Esophagus squamous epithelium (tissue), 5 donors: ENCODE data around the gene UBE2A. TPM values are rescaled to one million over a fixed set of nuclear protein-coding genes. Genes with fewer than 3 reads are reported as not detected.

ENCODE experiments used
- DNase-seq: peaks from one replicate; lab custom pipeline; 2025; lab: John Stamatoyannopoulos, UW
- H3K27ac ChIP-seq, 4 donors: fragments of 200-600 bp; sonication (generic); one replicate each; pipeline ENCODE4 v1.5.1; 2016 to 2019; ENCODE audit warnings: mild to moderate bottlenecking in 1 of 4
- H3K27me3 ChIP-seq, 4 donors: fragments of 200-600 bp; sonication (generic); 1 replicate in 3 of 4; 2 replicates in 1 of 4; pipeline versions ENCODE4 v1.5.1 to v1.6.0; 2017 to 2021; ENCODE audit warnings: antibody characterized with exemption in 1 of 4
- H3K36me3 ChIP-seq, 3 donors: fragments of 200-600 bp; sonication (generic); one replicate each; pipeline ENCODE4 v1.5.1; 2016 to 2019
- H3K4me1 ChIP-seq, 3 donors: fragments of 200-600 bp; sonication (generic); one replicate each; pipeline ENCODE4 v1.5.1; 2017 to 2019
- H3K4me3 ChIP-seq, 4 donors: fragments of 200-600 bp; sonication (generic); 1 replicate in 3 of 4; 2 replicates in 1 of 4; pipeline ENCODE4 v1.5.1; 2016 to 2019; ENCODE audit warnings: mild to moderate bottlenecking in 2 of 4, moderate library complexity in 1 of 4
- H3K9me3 ChIP-seq, 3 donors: fragments of 200-600 bp; sonication (generic); one replicate each; pipeline ENCODE4 v1.5.1; 2016 to 2019
- POLR2A ChIP-seq, 4 donors: fragments of 450-650 bp; IDR thresholded peaks; one replicate each; pipeline ENCODE4 v1.6.1; 2017; ENCODE audit warnings: antibody characterized with exemption in 4 of 4, mild to moderate bottlenecking in 4 of 4, moderate library complexity in 3 of 4
- WGBS, 2 donors: methylation state at CpG; one replicate each; pipeline ENCODE4 v1.1.5; 2018; 5-methylcytosine and 5-hydroxymethylcytosine counted together
- intact Hi-C: fragments of 100-400 bp; cut with DNase I; formaldehyde crosslinking; loops from one replicate; pipeline ENCODE4 v1.15.0; 2022
- total RNA-seq, 4 donors: library from RNA; depleted of rRNA; stranded (reverse); fragments of >200 nt; gene quantifications; one replicate each; pipeline ENCODE4 v1.1.0, GENCODE V29; 2016
- TF ChIP-seq, protein P1 (sequence below), 6 experiments: fragments of 450-650 bp in 4 of 6; fragments of 200-600 bp in 2 of 6; sonication (generic) in 2 of 6; IDR thresholded peaks; one replicate each; pipeline ENCODE4 v1.5.1; 2016 to 2019; ENCODE audit warnings: antibody characterized with exemption in 6 of 6, mild to moderate bottlenecking in 4 of 6, moderate library complexity in 4 of 6
- donor health status: DM: yes; HTN: yes; CAD: no.

Gene UBE2A
- total RNA-seq, 4 donors from 2014 or later: 26.7 to 40.9 (median 38.8) TPM

DNA sequence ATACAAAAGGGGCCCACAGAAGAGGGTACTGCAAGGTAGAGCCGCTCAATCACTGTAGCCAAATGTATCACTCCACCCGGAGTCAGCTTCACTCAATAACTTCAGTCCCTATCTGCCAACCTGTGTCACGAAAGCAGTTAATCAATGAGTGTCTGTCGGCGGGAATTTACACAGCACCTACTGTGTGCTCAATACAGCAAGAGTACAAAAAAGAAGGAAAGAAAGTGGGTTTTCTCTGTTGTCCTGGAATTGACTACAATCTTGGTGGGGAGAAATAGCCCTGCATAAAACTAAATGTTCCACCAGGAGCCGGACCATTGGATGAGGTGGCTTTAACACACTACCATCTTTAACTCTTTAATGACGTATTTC lies 32.6 kb downstream of the UBE2A start:
- Histone ChIP-seq H3K36me3 (no peaks in the 10 kb centered on the region), H3K27me3 (no peaks in the 10 kb centered on the region), H3K4me1 (peaks cover 0 to 23% (median 0%) of the 10 kb centered on the region in 3 donors), H3K9me3 (no peaks in the 10 kb centered on the region), H3K4me3 (peak overlapping the region; percentile 60 to 83 (median 78)), H3K27ac (peak overlapping the region; percentile 82 to 94 (median 92))
- DNase-seq: no peak
- no peak for TF ChIP-seq POLR2A (IDR thresholded peaks at IDR 0.05)
- TF ChIP-seq, protein P1, sequence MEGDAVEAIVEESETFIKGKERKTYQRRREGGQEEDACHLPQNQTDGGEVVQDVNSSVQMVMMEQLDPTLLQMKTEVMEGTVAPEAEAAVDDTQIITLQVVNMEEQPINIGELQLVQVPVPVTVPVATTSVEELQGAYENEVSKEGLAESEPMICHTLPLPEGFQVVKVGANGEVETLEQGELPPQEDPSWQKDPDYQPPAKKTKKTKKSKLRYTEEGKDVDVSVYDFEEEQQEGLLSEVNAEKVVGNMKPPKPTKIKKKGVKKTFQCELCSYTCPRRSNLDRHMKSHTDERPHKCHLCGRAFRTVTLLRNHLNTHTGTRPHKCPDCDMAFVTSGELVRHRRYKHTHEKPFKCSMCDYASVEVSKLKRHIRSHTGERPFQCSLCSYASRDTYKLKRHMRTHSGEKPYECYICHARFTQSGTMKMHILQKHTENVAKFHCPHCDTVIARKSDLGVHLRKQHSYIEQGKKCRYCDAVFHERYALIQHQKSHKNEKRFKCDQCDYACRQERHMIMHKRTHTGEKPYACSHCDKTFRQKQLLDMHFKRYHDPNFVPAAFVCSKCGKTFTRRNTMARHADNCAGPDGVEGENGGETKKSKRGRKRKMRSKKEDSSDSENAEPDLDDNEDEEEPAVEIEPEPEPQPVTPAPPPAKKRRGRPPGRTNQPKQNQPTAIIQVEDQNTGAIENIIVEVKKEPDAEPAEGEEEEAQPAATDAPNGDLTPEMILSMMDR (IDR thresholded peaks at IDR 0.05): no peak
- intact Hi-C loops: no loop called here
- 53 to 69% methylated on average over 3 to 4 of the region's 7 CpGs for WGBS, 2 donors

DNA sequence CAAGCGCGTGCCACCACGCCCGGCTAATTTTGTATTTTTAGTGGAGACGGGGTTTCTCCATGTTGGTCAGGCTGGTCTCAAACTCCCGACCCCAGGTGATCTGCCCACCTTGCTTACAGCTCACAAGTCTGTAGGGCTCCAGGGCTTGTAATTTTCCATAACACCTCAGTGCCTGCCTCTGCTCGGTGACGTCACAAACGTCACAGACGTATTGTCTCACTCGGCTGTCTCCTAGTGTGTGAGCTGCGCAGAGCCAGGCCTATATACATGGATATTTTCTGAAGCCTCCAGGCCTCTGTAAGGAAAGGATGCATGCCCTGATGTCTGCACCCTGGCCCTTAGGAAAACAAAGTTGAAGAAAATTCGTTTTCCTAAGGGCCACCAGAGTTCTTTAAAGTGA lies 40.4 kb downstream of the UBE2A start:
- no peaks in the 10 kb centered on the region for H3K27me3 ChIP-seq
- H3K9me3 ChIP-seq: no peaks in the 10 kb centered on the region
- intact Hi-C loops: no loop called here
- H3K27ac ChIP-seq: no peak overlapping the region
- TF ChIP-seq POLR2A (IDR thresholded peaks at IDR 0.05): no peak
- TF ChIP-seq, protein P1 (IDR thresholded peaks at IDR 0.05): no peak
- no peaks in the 10 kb centered on the region for H3K36me3 ChIP-seq
- 73 to 76% methylated on average over 2 to 7 of the region's 13 CpGs for WGBS, 2 donors
- no peak for DNase-seq
- no peak overlapping the region for H3K4me3 ChIP-seq
- no peaks in the 10 kb centered on the region for H3K4me1 ChIP-seq

DNA sequence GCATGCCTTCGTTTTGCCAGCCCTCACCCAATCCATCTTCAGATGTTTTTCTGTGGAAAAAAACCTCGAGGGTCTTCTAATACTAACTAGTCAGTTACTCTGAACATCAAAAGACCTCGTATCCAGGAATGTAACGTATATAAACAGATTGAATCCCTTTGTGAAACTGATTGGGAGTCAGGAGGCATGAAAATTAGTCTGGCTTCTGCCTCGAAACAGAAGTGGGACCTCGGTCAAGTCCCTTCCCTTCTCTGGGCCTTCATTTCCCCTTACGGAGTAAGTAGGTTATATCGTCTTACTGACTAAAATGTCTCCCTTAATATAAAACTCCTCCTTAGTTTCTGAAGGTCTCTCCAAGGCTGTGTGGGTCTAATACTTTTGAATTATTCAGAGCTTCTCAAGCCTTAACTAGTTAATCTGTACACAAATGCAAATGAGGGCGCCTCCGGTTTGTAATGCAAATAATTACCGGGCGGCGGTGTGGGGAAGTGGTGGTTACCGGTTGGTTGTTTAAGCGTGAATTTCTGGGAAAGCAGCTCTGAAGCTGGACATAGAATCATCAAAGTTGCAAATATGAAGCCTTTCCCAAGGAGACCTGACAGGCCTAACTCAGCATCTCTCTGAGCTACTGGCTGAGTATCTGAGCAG lies 43.3 kb downstream of the UBE2A start:
- Histone ChIP-seq H3K9me3 (no peaks in the 10 kb centered on the region), H3K27ac (no peak overlapping the region), H3K4me1 (no peaks in the 10 kb centered on the region), H3K4me3 (no peak overlapping the region), H3K27me3 (no peaks in the 10 kb centered on the region), H3K36me3 (no peaks in the 10 kb centered on the region)
- intact Hi-C loops: no loop called here
- no peak for DNase-seq
- TF ChIP-seq, protein P1 (IDR thresholded peaks at IDR 0.05): no peak
- no peak for TF ChIP-seq POLR2A (IDR thresholded peaks at IDR 0.05)
- 49 to 67% methylated on average over 13 to 15 of the region's 15 CpGs for WGBS, 2 donors

- no peak overlapping the region for H3K27ac ChIP-seq
- H3K4me3 ChIP-seq: no peak overlapping the region
- H3K27me3 ChIP-seq: no peaks in the 10 kb centered on the region
- WGBS, 2 donors: 67 to 72% methylated on average over 5 of the region's 5 CpGs
- H3K9me3 ChIP-seq: no peaks in the 10 kb centered on the region
- DNase-seq: no peak
- no peaks in the 10 kb centered on the region for H3K4me1 ChIP-seq
- no peak for TF ChIP-seq POLR2A (IDR thresholded peaks at IDR 0.05)
- TF ChIP-seq, protein P1 (IDR thresholded peaks at IDR 0.05): no peak
- H3K36me3 ChIP-seq: no peaks in the 10 kb centered on the region
- intact Hi-C loops: no loop called here
Measured at GRCh38 chrX:119618439-119618838, 44.1 kb downstream of the UBE2A start.

GRCh38 chrX:119622356-119623232 lies 48.2 kb downstream of the UBE2A start:
- intact Hi-C loops: no loop called here
- WGBS, 2 donors: 52 to 57% methylated on average over 3 to 9 of the region's 9 CpGs

More at GRCh38 chrX:119622356-119623232, 48.2 kb downstream of the UBE2A start:
- Histone ChIP-seq H3K27me3 (no peaks in the 10 kb centered on the region), H3K4me3 (no peak overlapping the region), H3K9me3 (no peaks in the 10 kb centered on the region), H3K4me1 (no peaks in the 10 kb centered on the region), H3K36me3 (no peaks in the 10 kb centered on the region), H3K27ac (peak overlapping the region in 1 of 4 donors; percentile 19)
- TF ChIP-seq, protein P1 (IDR thresholded peaks at IDR 0.05): no peak
- no peak for TF ChIP-seq POLR2A (IDR thresholded peaks at IDR 0.05)
- DNase-seq: no peak
